B cell (primary cell): ENCODE measurements around the gene ZNF358.

Source experiments
- CTCF ChIP-seq: fragments of 200-600 bp; IDR thresholded peaks from one replicate; pipeline ENCODE4 v1.8.0; 2022; ENCODE audit warnings: antibody characterized with exemption, mild to moderate bottlenecking
- EZH2 ChIP-seq: IDR thresholded peaks from 2 replicates; pipeline ENCODE4 v1.6.1; 2012; ENCODE audit warnings: borderline replicate concordance, low read depth, mild to moderate bottlenecking, moderate library complexity, low read length; ENCODE audit not compliant: insufficient read depth, poor library complexity, severe bottlenecking

DNA sequence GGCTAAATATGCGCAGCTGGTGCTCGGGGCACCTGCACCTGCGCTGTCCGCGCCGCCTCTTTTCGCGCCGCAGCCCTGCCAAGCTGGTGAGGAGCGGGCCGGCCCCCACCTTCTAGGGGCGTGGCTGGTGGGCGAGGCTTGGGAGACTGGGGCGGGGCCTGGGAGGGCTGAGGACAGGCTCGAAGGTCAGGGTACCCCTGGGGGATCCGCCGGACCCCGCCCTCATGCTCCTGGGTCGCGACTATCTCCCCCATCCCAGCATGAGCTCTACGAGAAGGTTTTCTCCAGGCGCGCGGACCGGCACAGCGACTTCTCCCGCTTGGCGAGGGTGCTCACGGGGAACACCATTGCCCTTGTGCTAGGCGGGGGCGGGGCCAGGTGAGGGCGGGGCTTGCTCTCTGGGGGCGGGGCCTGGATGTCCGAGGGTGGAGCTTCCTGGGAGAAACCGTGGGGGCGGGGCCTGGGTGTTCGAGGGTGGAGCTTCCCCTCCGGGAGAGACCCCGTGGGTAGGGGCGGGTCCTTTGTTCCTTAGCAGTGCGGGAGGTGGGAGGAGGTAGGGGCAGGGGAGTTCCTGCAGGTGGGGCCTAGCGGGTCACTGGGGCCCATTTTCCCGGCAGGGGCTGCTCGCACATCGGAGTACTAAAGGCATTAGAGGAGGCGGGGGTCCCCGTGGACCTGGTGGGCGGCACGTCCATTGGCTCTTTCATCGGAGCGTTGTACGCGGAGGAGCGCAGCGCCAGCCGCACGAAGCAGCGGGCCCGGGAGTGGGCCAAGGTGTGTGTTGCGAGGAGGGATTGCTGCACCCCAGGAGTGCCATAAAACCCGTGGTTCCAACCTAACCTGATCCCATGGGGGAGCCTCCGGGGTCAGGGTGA lies 39.3 kb downstream of the ZNF358 start:
- TF ChIP-seq CTCF (no peak), EZH2 (no peak)
